Activated CD4-positive, alpha-beta T cell treated with anti-CD3 and anti-CD28 coated beads for 36 hours (primary cell): ENCODE results near the gene CASP6. TPM values are rescaled to one million over a fixed set of nuclear protein-coding genes. Genes with fewer than 3 reads are reported as not detected.

Experiments used
- ATAC-seq: fragments of 200-7000 bp; cut with Tn5 transposase; one replicate; pipeline ENCODE4 v1.10.0; 2021; ENCODE audit warnings: mild to moderate bottlenecking, moderate library complexity
- CTCF ChIA-PET: fragments of 350-600 bp; sonication (Branson Sonifier 250); formaldehyde crosslinking; loops from one replicate; lab custom pipeline; 2021; ENCODE audit warnings: antibody characterized with exemption; lab: Charles Lee
- POLR2A ChIA-PET: fragments of 350-600 bp; sonication (Branson Sonifier 250); formaldehyde crosslinking; loops from one replicate; lab custom pipeline; 2021; ENCODE audit warnings: antibody characterized with exemption, inconsistent platforms; lab: Charles Lee
- DNase-seq: peaks from one replicate; pipeline ENCODE4 v3.0.0-alpha.2; 2020
- H3K27ac Mint-ChIP-seq: one replicate; pipeline ENCODE4 v1.8.0; 2021; ENCODE audit warnings: mixed read lengths
- H3K27me3 Mint-ChIP-seq: one replicate; pipeline ENCODE4 v1.8.0; 2021; ENCODE audit warnings: mixed read lengths
- H3K36me3 Mint-ChIP-seq: one replicate; pipeline ENCODE4 v1.8.0; 2021; ENCODE audit warnings: low read depth, mixed read lengths
- H3K4me1 Mint-ChIP-seq: one replicate; pipeline ENCODE4 v1.8.0; 2021; ENCODE audit warnings: mixed read lengths
- H3K4me3 Mint-ChIP-seq: one replicate; pipeline ENCODE4 v1.8.0; 2021; ENCODE audit warnings: mild to moderate bottlenecking, moderate library complexity, mixed read lengths
- H3K9me3 Mint-ChIP-seq: one replicate; pipeline ENCODE4 v1.8.0; 2021; ENCODE audit warnings: low read depth, mixed read lengths
- intact Hi-C, 2 experiments: fragments of 100-400 bp; cut with DNase I in 1 of 2; cut with micrococcal nuclease in 1 of 2; formaldehyde crosslinking; loops; one replicate each; pipeline versions ENCODE4 v1.14.2 to v1.15.1; 2022 to 2024; cut with DNase I, micrococcal nuclease
- total RNA-seq, 2 experiments: library from RNA; stranded (reverse); gene quantifications; one replicate each; pipeline ENCODE4 v1.2.3, GENCODE V29; 2021

The CASP6 gene
- total RNA-seq, 2 experiments from 2014 or later = 23.3 to 26.5 TPM

DNA sequence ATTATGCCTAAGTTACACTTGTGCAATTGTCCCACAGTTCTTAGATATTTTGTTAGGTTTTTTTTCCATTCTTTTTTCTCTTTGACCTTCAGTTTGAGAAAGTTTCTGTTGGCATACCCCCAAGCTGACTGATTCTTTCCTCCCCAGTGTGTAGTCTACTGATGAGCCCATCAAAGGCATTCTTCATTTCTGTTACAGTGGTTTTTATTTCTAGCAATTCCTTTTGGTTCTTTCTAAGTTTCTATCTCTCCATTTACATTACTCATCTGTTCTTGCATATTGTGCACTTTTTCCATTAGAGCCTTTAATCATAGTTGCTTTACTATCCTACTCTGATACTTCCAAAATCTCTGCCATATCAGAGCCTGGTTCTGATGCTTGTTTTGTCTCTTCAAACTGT, 31.9 kb downstream of the CASP6 start:
- ATAC-seq = peak; percentile 80
- Mint-ChIP-seq H3K9me3 (peaks cover 13% of the 10 kb centered on the region), H3K4me1 (peaks cover 62% of the 10 kb centered on the region), H3K4me3 (no peak overlapping the region), H3K27ac (peak overlapping the region; percentile 72), H3K27me3 (no peaks in the 10 kb centered on the region), H3K36me3 (peaks cover 50% of the 10 kb centered on the region)
- intact Hi-C loops = no loop called here
- DNase-seq = peak; percentile 48
- ChIA-PET POLR2A (interaction anchor here (0.5 kb wide), 1 partner anchor 29 kb away, joined by 3 read pairs; no protein-coding TSS in a partner anchor), CTCF (no interaction called here)

DNA sequence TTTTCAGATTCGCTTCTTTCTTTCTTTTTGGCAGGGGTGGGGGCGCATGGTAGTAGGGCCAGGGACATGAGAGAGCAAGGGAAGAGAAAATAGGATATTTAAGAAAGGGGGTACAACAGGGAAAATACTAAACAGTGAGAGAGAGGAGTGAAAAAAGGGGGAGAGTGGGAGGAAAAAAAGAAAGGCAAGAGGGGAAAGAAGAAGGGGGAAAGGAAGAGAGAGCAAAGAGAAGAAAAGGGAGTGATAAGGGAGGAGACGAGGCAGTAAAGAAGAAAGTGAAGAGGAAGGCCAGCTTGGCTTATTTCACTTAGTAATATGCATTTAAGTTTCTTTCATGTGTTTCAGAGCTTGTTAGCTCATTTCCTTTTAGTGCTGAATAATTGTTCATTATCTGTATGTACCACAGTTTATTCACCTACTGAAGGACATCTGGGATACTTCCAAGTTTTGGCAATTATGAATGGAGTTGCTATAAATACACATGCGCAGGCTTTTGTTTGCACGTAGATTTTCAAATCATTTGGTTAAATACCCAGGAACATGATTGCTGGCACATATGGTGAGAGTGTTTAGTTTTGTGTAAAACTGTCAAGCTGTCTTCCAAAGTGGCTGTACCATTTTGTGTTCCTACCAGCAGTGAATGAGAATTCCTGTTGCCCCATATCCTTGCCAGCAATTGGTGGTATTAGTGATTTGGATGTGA, 37.3 kb downstream of the CASP6 start:
- peaks cover 4% of the 10 kb centered on the region for H3K9me3 Mint-ChIP-seq
- POLR2A ChIA-PET = no interaction called here
- peak overlapping the region; percentile 56 for H3K27ac Mint-ChIP-seq
- no peak overlapping the region for H3K4me3 Mint-ChIP-seq
- H3K27me3 Mint-ChIP-seq = no peaks in the 10 kb centered on the region
- ATAC-seq (no peak), DNase-seq (no peak)
- H3K36me3 Mint-ChIP-seq = peaks cover 29% of the 10 kb centered on the region
- peaks cover 54% of the 10 kb centered on the region for H3K4me1 Mint-ChIP-seq
- intact Hi-C loops = no loop called here
- CTCF ChIA-PET = no interaction called here

DNA sequence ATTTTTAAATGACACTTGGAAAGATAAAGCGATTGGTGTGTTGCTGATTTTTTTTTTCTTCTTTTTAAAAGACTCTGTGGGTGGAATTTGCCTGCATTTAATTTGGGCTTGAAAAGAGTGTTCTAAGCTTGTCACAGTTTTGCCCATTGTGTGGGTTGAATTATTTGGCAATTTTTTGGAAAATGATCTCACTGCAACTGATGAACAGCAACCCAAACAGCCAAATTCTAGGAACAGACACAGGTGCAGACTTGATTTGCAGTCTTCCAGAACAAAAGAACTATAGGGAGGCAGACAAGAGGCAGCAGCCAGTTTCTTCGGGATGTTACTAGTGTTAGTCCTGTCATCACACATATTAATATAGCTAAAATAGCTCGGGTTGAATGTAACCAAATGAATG, 40.5 kb downstream of the CASP6 start:
- peaks cover 24% of the 10 kb centered on the region for H3K36me3 Mint-ChIP-seq
- ChIA-PET POLR2A (no interaction called here), CTCF (interaction anchor here (0.6 to 1.7 kb wide), 4 partner anchors 12 to 148 kb away, joined by 3 to 5 read pairs (median 4); no protein-coding TSS in a partner anchor)
- no peaks in the 10 kb centered on the region for H3K27me3 Mint-ChIP-seq
- H3K9me3 Mint-ChIP-seq = no peaks in the 10 kb centered on the region
- H3K4me1 Mint-ChIP-seq = peaks cover 37% of the 10 kb centered on the region
- intact Hi-C loops = no loop called here
- no peak overlapping the region for H3K4me3 Mint-ChIP-seq
- no peak for DNase-seq
- H3K27ac Mint-ChIP-seq = no peak overlapping the region
- no peak for ATAC-seq

DNA sequence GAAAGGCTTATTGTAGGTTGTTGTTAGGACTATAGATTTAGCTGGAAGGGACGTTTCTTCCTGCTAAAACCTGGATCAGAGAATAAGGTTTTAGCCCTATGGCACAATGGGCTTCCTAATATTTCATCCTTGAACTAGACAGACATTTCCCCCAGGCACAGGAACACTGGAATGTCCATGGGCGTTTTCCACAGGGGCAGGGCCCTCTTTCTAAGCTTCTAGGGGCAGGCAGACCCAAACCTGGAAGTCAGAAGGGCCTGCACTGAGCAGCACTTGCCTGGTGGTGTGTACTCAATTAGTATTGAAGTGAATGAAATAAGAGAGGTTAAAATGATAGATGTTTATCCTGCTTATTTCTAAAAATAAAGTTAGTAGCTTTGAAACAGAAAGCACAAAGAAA, 41.1 kb downstream of the CASP6 start:
- H3K4me1 Mint-ChIP-seq = peaks cover 36% of the 10 kb centered on the region
- CTCF ChIA-PET = interaction anchor here (0.6 to 1.7 kb wide), 4 partner anchors 13 to 147 kb away, joined by 3 to 5 read pairs (median 4); no protein-coding TSS in a partner anchor
- no peak for ATAC-seq
- peaks cover 22% of the 10 kb centered on the region for H3K36me3 Mint-ChIP-seq
- DNase-seq = no peak
- intact Hi-C loops = no loop called here
- H3K9me3 Mint-ChIP-seq = no peaks in the 10 kb centered on the region
- H3K4me3 Mint-ChIP-seq = no peak overlapping the region
- POLR2A ChIA-PET = no interaction called here
- H3K27ac Mint-ChIP-seq = no peak overlapping the region
- no peaks in the 10 kb centered on the region for H3K27me3 Mint-ChIP-seq

DNA sequence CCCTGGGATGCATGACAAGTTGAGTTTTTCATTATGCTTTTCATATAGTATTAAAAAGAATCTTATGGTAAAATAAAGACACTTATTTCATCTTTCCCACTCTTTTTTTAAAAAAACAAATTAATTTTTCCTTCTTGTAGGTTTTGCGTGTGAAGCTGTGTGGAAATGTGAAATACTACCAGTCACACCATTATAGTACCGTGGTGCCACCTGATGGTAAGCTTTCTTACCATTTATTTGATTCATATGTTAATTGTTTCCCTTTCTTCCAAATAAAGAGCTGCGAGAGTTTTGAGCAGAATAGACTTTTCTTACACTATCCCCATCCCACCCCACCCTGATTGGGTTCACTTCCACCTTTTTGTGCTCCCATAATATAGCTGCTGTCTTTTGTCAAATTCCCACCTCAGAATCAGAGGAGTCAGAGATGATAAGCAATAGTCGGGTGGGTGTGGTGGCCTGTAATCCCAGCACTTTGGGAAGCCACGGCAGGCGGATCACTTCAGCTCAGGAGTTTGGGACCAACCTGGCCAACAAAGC, 44.3 kb downstream of the CASP6 start:
- DNase-seq (peak; percentile 29), ATAC-seq (no peak)
- no peaks in the 10 kb centered on the region for H3K27me3 Mint-ChIP-seq
- no peak overlapping the region for H3K4me3 Mint-ChIP-seq
- H3K4me1 Mint-ChIP-seq = peaks cover 36% of the 10 kb centered on the region
- POLR2A ChIA-PET = no interaction called here
- H3K27ac Mint-ChIP-seq = peak overlapping the region; percentile 37
- CTCF ChIA-PET = interaction anchor here (0.6 to 1.8 kb wide), 9 partner anchors 10 to 226 kb away, joined by 3 to 6 read pairs (median 3); partner anchors contain the start of gene SEC24B
- H3K9me3 Mint-ChIP-seq = peaks cover 2% of the 10 kb centered on the region
- peaks cover 23% of the 10 kb centered on the region for H3K36me3 Mint-ChIP-seq
- intact Hi-C loops = loop anchor here in 1 of 2 experiments (2.0 kb wide), 2 partner anchors 226 to 236 kb away; partner anchors contain the start of gene SEC24B

DNA sequence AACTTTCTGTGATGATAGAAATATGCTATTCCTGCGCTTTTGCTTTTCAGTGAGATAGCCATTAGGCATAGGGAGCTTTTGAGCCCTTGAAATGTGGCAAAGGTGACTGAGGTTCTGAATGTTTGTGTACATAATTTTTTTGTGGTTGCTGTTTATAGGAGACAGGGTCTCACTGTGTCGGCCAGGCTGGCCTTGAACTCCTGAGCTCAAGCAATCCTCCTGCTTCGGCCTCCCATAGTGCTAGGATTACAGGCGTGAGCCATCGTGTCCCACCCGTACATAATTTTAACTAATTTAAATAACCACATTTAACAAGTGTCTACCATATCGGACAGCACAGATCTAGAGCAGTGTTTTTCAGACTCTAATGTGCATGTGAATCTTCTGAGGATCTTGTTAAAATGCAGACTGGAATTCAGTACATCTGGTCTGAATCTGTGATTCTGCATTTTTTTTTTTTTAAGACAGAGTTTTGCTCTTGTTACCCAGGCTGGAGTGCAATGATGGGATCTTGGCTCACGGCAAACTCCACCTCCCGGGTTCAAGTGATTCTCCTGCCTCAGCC, 45.3 kb downstream of the CASP6 start:
- Mint-ChIP-seq H3K36me3 (peaks cover 28% of the 10 kb centered on the region), H3K27me3 (no peaks in the 10 kb centered on the region), H3K9me3 (peaks cover 2% of the 10 kb centered on the region), H3K27ac (peak overlapping the region; percentile 42), H3K4me3 (no peak overlapping the region), H3K4me1 (peaks cover 37% of the 10 kb centered on the region)
- ChIA-PET POLR2A (no interaction called here), CTCF (interaction anchor here (0.6 to 1.8 kb wide), 3 partner anchors 10 to 113 kb away, joined by 3 read pairs; no protein-coding TSS in a partner anchor)
- intact Hi-C loops = loop anchor here in 1 of 2 experiments (2.0 kb wide), 2 partner anchors 225 to 235 kb away; partner anchors contain the start of gene SEC24B
- DNase-seq (no peak), ATAC-seq (no peak)

DNA sequence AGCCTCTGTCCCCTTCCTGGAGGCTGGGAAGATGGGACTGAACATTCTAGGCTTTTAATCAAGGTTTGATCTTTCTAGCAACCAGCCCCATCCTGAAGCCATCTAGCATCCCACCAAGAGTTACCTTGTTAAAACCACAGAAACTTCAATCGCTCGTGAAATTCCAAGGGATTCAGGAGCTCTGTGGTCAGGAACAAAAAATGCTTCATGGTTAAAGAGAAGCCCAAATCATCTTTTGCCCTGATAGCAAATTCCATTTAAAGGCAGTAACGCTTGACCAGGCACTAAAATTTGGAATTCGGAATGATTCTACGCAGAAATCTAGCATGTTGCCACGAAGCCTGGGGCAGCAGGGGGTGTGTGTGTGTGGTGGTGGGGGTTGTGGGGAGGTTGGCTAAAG, 47.8 kb downstream of the CASP6 start:
- CTCF ChIA-PET = interaction anchor here (0.6 to 1.5 kb wide), 4 partner anchors 9 to 92 kb away, joined by 3 to 4 read pairs (median 3); no protein-coding TSS in a partner anchor
- H3K9me3 Mint-ChIP-seq = peaks cover 13% of the 10 kb centered on the region

DNA sequence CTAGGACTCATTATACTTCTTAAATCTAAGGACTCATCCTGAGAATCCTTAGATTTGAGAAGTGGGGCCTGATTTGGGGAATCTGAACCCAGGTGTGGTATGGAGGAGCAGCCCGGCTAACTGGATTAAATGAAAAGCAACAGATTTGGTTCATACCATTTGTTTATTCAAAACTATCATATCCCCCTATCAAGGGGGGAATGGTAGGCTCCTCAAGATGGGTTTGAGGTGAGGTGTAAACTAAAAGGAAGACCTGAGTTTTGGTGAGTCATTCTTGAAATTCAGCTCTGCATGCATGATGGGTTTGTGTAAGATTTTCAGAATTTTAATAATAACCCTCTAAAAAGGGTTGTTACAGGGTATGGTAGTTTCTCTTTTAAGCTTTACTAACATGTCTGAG, 53.4 kb downstream of the CASP6 start:
- DNase-seq = no peak

More for the DNA sequence above, 47.8 kb downstream of the CASP6 start:
- H3K36me3 Mint-ChIP-seq = peaks cover 40% of the 10 kb centered on the region
- no peak overlapping the region for H3K4me3 Mint-ChIP-seq
- H3K27ac Mint-ChIP-seq = peak overlapping the region; percentile 51
- peaks cover 46% of the 10 kb centered on the region for H3K4me1 Mint-ChIP-seq
- ATAC-seq (no peak), DNase-seq (no peak)
- H3K27me3 Mint-ChIP-seq = no peaks in the 10 kb centered on the region
- POLR2A ChIA-PET = interaction anchor here (0.6 kb wide), 1 partner anchor 191 kb away, joined by 3 read pairs; no protein-coding TSS in a partner anchor
- intact Hi-C loops = no loop called here

DNA sequence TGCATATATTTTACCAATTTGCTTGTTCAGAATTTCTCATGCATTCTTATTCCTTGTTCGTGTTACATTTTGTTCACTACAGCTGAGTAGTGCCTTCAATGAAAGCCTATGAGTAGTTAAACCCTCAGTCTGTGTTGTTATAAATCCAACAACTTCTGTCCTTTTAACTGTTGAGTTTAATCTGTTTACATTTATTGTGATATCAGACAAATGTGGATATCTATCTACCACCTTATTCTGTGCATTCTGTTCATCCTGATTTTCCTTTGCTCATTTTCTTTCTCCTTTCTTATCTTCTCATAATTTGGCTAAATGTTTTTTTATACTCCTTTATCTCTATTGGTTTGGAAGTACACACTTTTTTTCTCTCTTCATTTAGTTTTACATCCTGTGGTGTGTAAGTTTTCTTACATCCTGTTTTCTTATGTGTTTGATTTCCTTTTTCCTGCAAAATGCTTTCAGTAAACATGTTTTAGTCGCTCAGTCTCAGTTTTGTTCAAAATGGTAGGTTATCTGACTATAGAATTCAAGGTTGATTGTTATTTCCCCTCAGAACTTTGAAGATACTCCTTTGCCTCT, 54.2 kb downstream of the CASP6 start:
- H3K27me3 Mint-ChIP-seq = no peaks in the 10 kb centered on the region
- peak overlapping the region; percentile 44 for H3K4me3 Mint-ChIP-seq
- H3K9me3 Mint-ChIP-seq = peaks cover 22% of the 10 kb centered on the region
- ChIA-PET CTCF (interaction anchor here (0.8 to 1.3 kb wide), 4 partner anchors 8 to 42 kb away, joined by 3 read pairs; no protein-coding TSS in a partner anchor), POLR2A (no interaction called here)
- ATAC-seq = no peak
- DNase-seq = no peak
- peaks cover 47% of the 10 kb centered on the region for H3K36me3 Mint-ChIP-seq
- peaks cover 39% of the 10 kb centered on the region for H3K4me1 Mint-ChIP-seq
- intact Hi-C loops = loop anchor here (1.0 to 10.0 kb wide), 6 partner anchors 42 to 546 kb away; partner anchors contain the start of genes ELOVL6 (in 1 of the 2), GAR1 (in 1 of the 2), MCUB (in 1 of the 2) and SEC24B (in 1 of the 2)
- peak overlapping the region; percentile 88 for H3K27ac Mint-ChIP-seq

More for the DNA sequence above, 53.4 kb downstream of the CASP6 start:
- peaks cover 42% of the 10 kb centered on the region for H3K4me1 Mint-ChIP-seq
- ChIA-PET CTCF (interaction anchor here (0.6 kb wide), 1 partner anchor 89 kb away, joined by 3 read pairs; no protein-coding TSS in a partner anchor), POLR2A (interaction anchor here (0.6 kb wide), 2 partner anchors 59 to 72 kb away, joined by 3 read pairs; no protein-coding TSS in a partner anchor)
- no peak overlapping the region for H3K4me3 Mint-ChIP-seq
- peak; percentile 59 for ATAC-seq
- intact Hi-C loops = loop anchor here (2.0 to 10.0 kb wide), 5 partner anchors 61 to 545 kb away; partner anchors contain the start of genes ELOVL6 (in 1 of the 2), GAR1 (in 1 of the 2), MCUB (in 1 of the 2) and SEC24B (in 1 of the 2)
- peaks cover 53% of the 10 kb centered on the region for H3K36me3 Mint-ChIP-seq
- H3K27ac Mint-ChIP-seq = peak overlapping the region; percentile 61
- H3K27me3 Mint-ChIP-seq = no peaks in the 10 kb centered on the region
- H3K9me3 Mint-ChIP-seq = peaks cover 22% of the 10 kb centered on the region

DNA sequence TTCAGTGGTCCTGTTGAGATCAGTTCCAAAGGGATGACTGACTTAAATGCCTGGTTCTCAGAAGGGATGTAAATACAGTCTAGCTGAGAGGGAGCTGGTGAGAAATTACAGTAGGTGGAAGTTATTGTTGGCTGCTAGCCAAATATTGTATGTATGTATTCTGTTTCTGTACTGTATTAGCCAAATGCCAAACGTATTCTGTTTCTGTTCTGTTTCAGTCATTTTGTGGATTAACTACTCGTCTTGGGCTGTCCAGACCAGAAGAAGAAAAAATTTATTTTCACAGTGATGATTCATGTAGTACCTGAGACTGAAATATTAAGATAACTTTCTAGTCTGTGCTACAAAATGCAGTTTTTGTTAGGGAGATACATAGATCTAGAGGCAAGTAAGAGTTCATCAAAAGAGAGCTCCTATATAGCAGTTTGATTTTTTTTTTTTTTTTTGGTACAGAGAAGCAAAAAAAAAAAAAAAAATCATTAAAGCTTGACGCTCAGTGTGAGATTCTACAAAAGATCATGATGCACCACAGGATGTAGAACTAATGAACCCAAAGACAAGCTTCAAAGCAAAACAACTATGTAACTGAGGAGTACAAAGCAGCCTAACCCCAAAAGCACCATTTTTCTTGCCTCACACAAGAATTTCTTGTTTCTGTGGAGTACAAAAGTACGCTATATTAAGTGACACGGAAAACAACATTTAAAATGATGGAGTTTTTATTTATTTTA, 54.8 kb downstream of the CASP6 start:
- Mint-ChIP-seq H3K27me3 (no peaks in the 10 kb centered on the region), H3K36me3 (peaks cover 42% of the 10 kb centered on the region), H3K4me3 (peak overlapping the region; percentile 47), H3K27ac (peak overlapping the region; percentile 88), H3K9me3 (peaks cover 20% of the 10 kb centered on the region), H3K4me1 (peaks cover 45% of the 10 kb centered on the region)
- ATAC-seq (peak; percentile 34), DNase-seq (no peak)
- CTCF ChIA-PET = interaction anchor here (0.8 to 1.3 kb wide), 4 partner anchors 8 to 43 kb away, joined by 3 read pairs; no protein-coding TSS in a partner anchor
- intact Hi-C loops = loop anchor here (1.0 to 10.0 kb wide), 6 partner anchors 43 to 546 kb away; partner anchors contain the start of genes ELOVL6 (in 1 of the 2), GAR1 (in 1 of the 2), MCUB (in 1 of the 2) and SEC24B (in 1 of the 2)
- POLR2A ChIA-PET = no interaction called here
